ENCODE results near the gene NCBP2.

GRCh38 chr3:196932600-196932999, 9.7 kb downstream of the NCBP2 start:
- no peak for TF ChIP-seq CTCF (IDR thresholded peaks at IDR 0.05)
- TF ChIP-seq POLR2A (IDR thresholded peaks at IDR 0.05) = no peak
